Uterus (tissue), 4 donors: Measurements from ENCODE around the gene ARHGAP9. TPM values are rescaled to one million over a fixed set of nuclear protein-coding genes. Genes with fewer than 3 reads are reported as not detected.

ENCODE experiments used
- DNase-seq, 2 donors: peaks; one replicate each; pipeline ENCODE4 v3.0.0-alpha.2; 2019 to 2020
- H3K27ac ChIP-seq, 2 donors: fragments of 200-600 bp; sonication (generic); 1 replicate in 1 of 2; 2 replicates in 1 of 2; pipeline ENCODE4 v1.5.1; 2016 to 2018
- H3K27me3 ChIP-seq, 2 donors: fragments of 200-600 bp; sonication (generic); one replicate each; pipeline ENCODE4 v1.5.1; 2018 to 2019; ENCODE audit warnings: control low read depth in 1 of 2
- H3K36me3 ChIP-seq, 2 donors: fragments of 200-600 bp; sonication (generic); one replicate each; pipeline ENCODE4 v1.5.1; 2019; ENCODE audit warnings: control low read depth in 1 of 2
- H3K4me1 ChIP-seq, 2 donors: fragments of 200-600 bp; sonication (generic); one replicate each; pipeline ENCODE4 v1.5.1; 2018 to 2019; ENCODE audit warnings: control low read depth in 1 of 2
- H3K4me3 ChIP-seq, 2 donors: fragments of 200-600 bp; sonication (generic); 1 replicate in 1 of 2; 2 replicates in 1 of 2; pipeline ENCODE4 v1.5.1; 2018 to 2019; ENCODE audit warnings: mild to moderate bottlenecking in 1 of 2
- H3K9me3 ChIP-seq, 2 donors: fragments of 200-600 bp; sonication (generic); one replicate each; pipeline ENCODE4 v1.5.1; 2019; ENCODE audit warnings: control low read depth in 1 of 2
- CTCF ChIP-seq, 4 experiments: fragments of 200-600 bp in 2 of 4; fragments of 450-650 bp in 2 of 4; sonication (generic) in 2 of 4; IDR thresholded peaks; one replicate each; pipeline ENCODE4 v1.5.1; 2016 to 2019; ENCODE audit warnings: antibody characterized with exemption in 4 of 4, mild to moderate bottlenecking in 2 of 4, moderate library complexity in 1 of 4
- POLR2A ChIP-seq, 2 donors: fragments of 450-650 bp; IDR thresholded peaks; one replicate each; pipeline ENCODE4 v1.6.1; 2016; ENCODE audit warnings: antibody characterized with exemption in 2 of 2, mild to moderate bottlenecking in 1 of 2, moderate library complexity in 1 of 2
- intact Hi-C: fragments of 100-400 bp; cut with DNase I; formaldehyde crosslinking; loops from one replicate; pipeline ENCODE4 v1.15.1; 2023; ENCODE audit warnings: low total_unique reads
- total RNA-seq, 4 donors: library from RNA; depleted of rRNA in 3 of 4; stranded (reverse); fragments of >200 nt in 3 of 4; gene quantifications; one replicate each; pipeline versions ENCODE4 v1.1.0 to v1.2.4, GENCODE V29; 2014 to 2023
- donor health status: DM: yes; HTN: yes; CAD: no.

Gene ARHGAP9
- total RNA-seq, 4 donors from 2014 or later = 1.5 to 8.1 (median 3.3) TPM

GRCh38 chr12:57459055-57459749, 20.5 kb downstream of the ARHGAP9 start:
- Histone ChIP-seq H3K36me3 (no peaks in the 10 kb centered on the region), H3K27me3 (no peaks in the 10 kb centered on the region), H3K4me1 (peaks cover 3 to 11% of the 10 kb centered on the region in 2 donors), H3K27ac (peak overlapping the region; percentile 89 to 91), H3K9me3 (no peaks in the 10 kb centered on the region), H3K4me3 (peak overlapping the region; percentile 51 to 59)
- intact Hi-C loops = no loop called here
- TF ChIP-seq CTCF (IDR thresholded peaks at IDR 0.05) = peak; percentile 92 to 98 (median 97)
- peak; percentile 7 to 15 for TF ChIP-seq POLR2A (IDR thresholded peaks at IDR 0.05)
- peak; percentile 93 to 95 for DNase-seq

- peaks cover 3 to 11% of the 10 kb centered on the region in 2 donors for H3K4me1 ChIP-seq
- no peak for DNase-seq
- H3K9me3 ChIP-seq = no peaks in the 10 kb centered on the region
- H3K4me3 ChIP-seq = peak overlapping the region; percentile 51 to 59
- intact Hi-C loops = no loop called here
- no peaks in the 10 kb centered on the region for H3K27me3 ChIP-seq
- H3K27ac ChIP-seq = peak overlapping the region; percentile 89 to 91
- TF ChIP-seq CTCF (IDR thresholded peaks at IDR 0.05) (no peak), POLR2A (IDR thresholded peaks at IDR 0.05) (no peak)
- H3K36me3 ChIP-seq = no peaks in the 10 kb centered on the region
These were observed 21.0 kb downstream of the ARHGAP9 start for GRCh38 chr12:57458665-57459054.

GRCh38 chr12:57456737-57457490, 22.8 kb downstream of the ARHGAP9 start:
- DNase-seq = no peak
- H3K36me3 ChIP-seq = no peaks in the 10 kb centered on the region
- H3K27me3 ChIP-seq = no peaks in the 10 kb centered on the region
- H3K27ac ChIP-seq = no peak overlapping the region
- TF ChIP-seq CTCF (IDR thresholded peaks at IDR 0.05) (no peak), POLR2A (IDR thresholded peaks at IDR 0.05) (no peak)
- no peak overlapping the region for H3K4me3 ChIP-seq
- no peaks in the 10 kb centered on the region for H3K9me3 ChIP-seq
- intact Hi-C loops = no loop called here
- peaks cover 3 to 18% of the 10 kb centered on the region in 2 donors for H3K4me1 ChIP-seq

- H3K4me1 ChIP-seq = peaks cover 3 to 17% of the 10 kb centered on the region in 2 donors
- DNase-seq = no peak
- H3K27me3 ChIP-seq = no peaks in the 10 kb centered on the region
- intact Hi-C loops = no loop called here
- H3K36me3 ChIP-seq = no peaks in the 10 kb centered on the region
- no peak overlapping the region for H3K27ac ChIP-seq
- TF ChIP-seq POLR2A (IDR thresholded peaks at IDR 0.05) = no peak
- TF ChIP-seq CTCF (IDR thresholded peaks at IDR 0.05) = peak in 1 of 4 experiments; percentile 37
- H3K9me3 ChIP-seq = no peaks in the 10 kb centered on the region
- H3K4me3 ChIP-seq = no peak overlapping the region
These were observed 23.4 kb downstream of the ARHGAP9 start for GRCh38 chr12:57456145-57456700.
